Fibroblast of gingiva (primary cell): ENCODE results near the gene NKPD1.

Source experiments
- DNase-seq: peaks from one replicate; pipeline ENCODE4 v3.0.0-alpha.2; 2011; ENCODE audit warnings: low read depth

The NKPD1 gene

GRCh38 chr19:45154064-45154827 lies 6.5 kb downstream of the NKPD1 start:
- peak; percentile 28 for DNase-seq

DNA sequence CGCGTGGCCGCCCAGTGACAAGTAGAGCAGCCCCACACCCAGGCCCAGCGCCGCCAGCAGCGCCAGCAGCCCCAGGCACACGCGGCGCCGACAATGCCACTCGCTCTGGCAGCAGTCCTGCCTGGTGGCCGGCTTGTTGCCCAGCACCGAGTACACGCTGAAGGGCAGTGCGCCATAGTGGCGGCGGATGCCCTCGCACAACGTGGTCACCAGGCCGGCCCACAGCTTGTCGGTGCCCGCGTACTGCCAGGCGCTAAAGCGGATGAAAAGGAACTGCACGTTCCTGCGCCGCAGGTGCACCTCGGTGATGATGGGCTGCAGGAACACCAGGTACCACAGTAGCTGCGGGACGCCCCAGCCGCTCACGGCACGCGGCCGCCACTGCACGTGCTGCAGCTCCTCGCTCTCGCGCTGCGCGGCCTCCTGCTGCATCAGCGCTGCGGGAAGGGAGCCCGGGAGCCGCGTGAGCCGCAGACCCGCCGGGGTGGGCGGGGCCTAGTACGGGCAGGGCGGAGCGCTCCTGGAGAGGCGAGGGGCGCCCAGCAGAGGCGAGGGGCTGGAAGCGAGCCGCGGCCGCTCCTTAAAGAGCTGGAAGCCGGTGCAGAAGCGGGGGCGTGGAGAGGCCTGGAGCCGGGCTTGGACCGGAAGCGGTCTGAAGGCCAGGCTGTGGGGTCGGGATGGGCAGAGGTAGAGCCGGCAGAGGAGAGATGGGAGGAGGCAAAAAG lies 7.3 kb downstream of the NKPD1 start:
- peak; percentile 19 for DNase-seq

- DNase-seq, result peak; percentile 21
These were observed 8.1 kb downstream of the NKPD1 start for GRCh38 chr19:45152504-45153338.

GRCh38 chr19:45151821-45152503 lies 8.8 kb downstream of the NKPD1 start:
- DNase-seq, result no peak

DNA sequence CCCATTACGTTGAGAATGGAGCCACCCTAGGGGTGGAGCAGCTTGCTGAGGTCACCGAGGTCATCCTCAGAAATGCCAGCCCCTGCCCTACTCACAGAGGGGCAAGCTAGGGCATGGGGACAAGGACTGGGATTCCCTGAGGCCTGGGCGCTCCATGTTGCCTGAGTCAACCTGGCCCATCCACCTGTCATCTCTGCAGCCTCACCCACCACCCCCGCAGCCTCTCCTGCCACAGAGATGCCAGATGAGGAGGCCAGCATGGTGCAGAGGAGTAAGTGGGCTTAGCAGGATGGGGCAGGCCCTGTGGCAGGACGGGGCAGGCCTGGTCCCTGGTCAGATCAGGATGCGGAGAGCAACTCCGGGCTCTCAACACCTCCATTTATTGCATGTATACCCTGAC lies 9.5 kb downstream of the NKPD1 start:
- DNase-seq, result no peak

DNA sequence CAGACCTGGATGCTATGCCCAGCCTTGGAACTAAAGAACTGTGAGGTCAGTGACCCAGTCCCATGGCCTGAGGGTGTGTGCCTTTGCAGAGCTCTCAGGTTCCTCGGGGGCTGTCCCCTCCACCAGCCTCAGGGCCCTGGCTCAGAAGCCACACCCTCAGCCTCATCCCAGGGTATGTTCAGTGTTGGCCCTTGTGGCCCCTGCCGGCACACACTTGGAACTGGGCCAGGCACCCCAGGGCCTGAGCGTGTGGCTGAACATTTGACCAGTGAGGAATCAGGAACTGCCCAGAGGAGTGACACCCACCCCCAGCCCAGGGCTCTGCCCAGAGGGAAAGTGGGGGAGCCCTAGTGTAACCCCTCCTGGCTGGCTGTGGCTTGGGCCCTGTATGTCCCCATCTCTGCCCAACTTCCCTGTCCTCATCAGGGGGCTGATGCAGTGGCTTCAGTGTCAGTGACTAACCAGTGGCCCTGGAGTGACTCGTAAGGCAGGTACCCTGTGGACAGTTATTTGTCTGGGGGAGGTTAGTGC lies 10.0 kb downstream of the NKPD1 start:
- DNase-seq, result no peak

GRCh38 chr19:45150180-45150579 lies 10.6 kb downstream of the NKPD1 start:
- DNase-seq, result no peak

DNA sequence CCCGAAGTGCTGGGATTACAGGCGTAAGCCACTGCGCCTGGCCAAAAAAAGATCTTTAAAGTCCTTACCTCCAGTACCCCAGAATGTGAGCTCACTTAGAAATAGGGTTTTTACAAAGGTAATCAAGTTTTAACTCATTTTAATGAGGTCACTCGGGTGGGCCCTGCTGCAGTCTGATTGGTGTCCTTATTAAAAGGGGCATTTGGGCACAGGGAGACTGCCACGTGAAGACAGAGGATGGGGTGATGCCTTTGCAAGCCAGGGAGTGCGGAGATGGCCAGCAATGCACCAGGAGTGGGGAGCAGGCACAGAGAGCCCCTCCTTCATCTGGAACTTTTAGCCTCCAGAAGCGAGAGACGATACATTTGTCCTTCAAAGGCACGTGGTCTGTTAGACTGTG lies 11.7 kb downstream of the NKPD1 start:
- no peak for DNase-seq

DNA sequence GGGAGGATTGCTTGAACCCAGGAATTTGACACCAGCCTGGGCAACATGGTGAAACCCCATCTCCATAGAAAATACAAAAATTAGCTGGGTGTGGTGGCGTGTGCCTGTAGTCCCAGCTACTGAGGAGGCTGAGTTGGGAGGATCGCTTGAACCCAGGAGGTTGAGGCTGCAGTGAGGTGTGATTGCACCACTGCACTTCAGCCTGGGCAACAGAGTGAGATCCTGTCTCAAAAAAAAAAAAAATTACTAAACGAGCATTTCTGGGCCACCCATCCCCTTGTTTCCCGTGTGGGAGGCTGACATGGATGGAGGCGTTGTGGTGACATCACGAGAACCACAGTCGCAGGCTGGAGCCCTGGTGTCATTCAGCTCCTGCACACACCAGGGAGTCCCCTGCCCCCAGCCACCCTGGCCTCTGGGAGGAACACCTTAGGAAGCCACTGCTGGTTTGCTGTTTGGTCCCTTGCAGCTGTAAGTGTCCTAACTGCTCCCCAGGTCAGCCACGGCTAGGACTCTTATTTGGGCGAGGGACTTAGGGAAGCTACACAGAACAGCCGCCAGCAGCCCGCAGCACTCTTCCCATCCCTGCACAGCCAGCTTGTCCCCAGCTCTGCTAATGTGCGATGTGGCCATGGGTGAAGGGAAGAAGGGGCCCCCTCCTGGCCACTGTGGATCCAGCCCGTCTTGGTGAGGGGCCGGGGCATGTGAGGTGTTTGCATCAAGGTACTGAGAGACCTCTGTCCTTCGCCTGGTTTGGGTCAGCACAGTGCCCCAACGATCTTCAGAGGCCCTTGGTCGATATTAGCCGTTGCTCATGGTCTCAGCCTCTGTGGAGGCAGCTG lies 12.7 kb downstream of the NKPD1 start:
- DNase-seq, result no peak

DNA sequence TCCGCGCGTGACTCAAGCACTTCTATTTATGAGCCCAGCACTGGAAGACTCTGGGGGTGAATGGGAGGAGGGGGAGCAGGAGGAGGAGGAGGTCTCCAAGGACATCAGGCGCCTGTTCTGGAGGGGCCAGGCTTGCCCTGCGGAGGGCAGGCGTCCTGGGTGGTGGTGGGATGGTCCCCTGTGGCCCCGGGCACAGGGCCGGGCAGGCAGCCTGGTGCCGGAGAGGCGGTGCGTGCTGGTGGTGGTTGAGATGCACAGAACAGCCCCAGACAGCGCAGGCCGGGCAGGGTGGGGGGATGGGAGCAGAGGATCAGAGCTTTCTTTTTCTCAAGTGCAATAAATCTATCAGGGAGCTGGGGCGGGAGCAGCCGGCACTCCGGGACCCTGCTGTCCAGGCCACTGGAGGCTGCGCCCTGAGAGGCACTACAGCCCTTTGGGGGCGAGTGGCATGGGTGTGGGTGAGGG lies 14.0 kb downstream of the NKPD1 start:
- DNase-seq, result no peak

DNA sequence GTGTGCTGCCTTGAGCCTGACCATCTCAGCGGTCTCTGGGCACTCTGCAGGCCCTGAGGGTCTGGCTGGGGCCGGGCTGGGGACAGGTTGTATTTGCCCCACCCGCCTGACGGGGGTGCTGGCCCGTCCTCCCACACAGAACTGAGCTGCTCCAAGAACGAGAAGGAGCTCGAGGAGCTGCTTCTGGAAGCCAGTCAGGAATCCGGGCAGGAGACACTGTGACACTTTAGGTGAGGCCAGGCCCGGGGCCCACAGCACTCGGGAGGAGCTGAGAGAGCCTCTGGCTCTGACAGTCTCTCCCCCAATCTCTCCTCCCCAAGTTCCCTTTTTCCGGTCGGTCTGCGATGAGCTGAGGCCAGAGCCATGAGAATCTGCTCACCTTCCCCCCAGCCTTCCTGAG lies 14.5 kb downstream of the NKPD1 start:
- DNase-seq, result no peak

- no peak for DNase-seq
These were observed 15.3 kb downstream of the NKPD1 start for GRCh38 chr19:45145270-45146189.

GRCh38 chr19:45144431-45145269 lies 16.1 kb downstream of the NKPD1 start:
- no peak for DNase-seq

DNA sequence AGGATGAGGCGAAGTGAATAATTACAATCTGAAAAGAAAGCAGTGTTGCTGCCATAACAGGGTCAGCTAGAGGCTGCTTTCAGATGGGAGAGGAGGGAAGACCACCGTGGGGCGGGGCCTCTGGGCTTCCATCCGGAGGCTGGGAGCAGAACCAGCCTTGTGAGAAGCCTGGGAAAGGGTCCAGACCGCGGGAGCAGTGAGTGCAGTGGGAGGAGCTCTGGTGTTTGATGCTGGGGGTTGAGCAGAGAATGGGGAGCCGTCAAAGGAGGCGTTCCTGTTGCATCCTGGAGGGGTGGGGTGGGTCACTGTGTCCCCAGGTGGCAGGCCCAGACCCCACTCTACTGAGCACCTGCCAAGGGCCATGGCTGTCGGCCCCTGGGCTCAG lies 18.1 kb downstream of the NKPD1 start:
- DNase-seq, result no peak

GRCh38 chr19:45142016-45142725 lies 18.6 kb downstream of the NKPD1 start:
- no peak for DNase-seq

GRCh38 chr19:45141203-45141900 lies 19.4 kb downstream of the NKPD1 start:
- DNase-seq, result no peak

DNA sequence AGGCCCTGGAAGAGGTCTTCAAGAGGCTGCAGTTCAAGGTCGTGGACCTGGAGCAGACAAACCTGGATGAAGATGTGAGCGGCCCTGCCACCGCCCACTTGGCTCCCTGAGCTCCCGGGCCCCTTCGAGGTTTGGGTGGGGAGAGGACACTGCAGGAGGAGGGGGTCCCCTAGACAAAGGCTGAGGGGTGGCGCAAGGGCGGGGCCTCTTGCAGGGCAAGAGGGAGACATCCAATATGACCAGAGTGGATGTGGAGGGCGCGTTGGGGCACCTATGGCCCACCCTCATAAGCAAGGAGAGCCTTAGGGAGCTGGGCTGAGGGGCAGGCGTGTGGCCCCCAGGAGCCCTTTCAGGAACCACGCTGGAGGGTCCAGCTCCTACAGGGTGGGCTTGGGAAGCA lies 20.2 kb downstream of the NKPD1 start:
- no peak for DNase-seq

GRCh38 chr19:45140144-45140503 lies 20.7 kb downstream of the NKPD1 start:
- no peak for DNase-seq
